GM23338 (cell line): ENCODE data around the gene FGF4. TPM values are rescaled to one million over a fixed set of nuclear protein-coding genes. Genes with fewer than 3 reads are reported as not detected.
A peak's percentile ranks its signal among the peaks of the same experiment; 100 is the strongest.

Source experiments
- CREB1 ChIP-seq: fragments of 250-450 bp; sonication (Bioruptor Pico); IDR thresholded peaks from 2 replicates; pipeline ENCODE4 v1.5.0; 2020; ENCODE audit warnings: low read depth, mild to moderate bottlenecking, moderate library complexity
- ETS1 ChIP-seq: IDR thresholded peaks from 2 replicates; pipeline ENCODE4 v1.6.1; 2016; ENCODE audit warnings: antibody characterized with exemption
- EZH2 ChIP-seq: fragments of 200-600 bp; sonication (generic); IDR thresholded peaks from one replicate; pipeline ENCODE4 v1.8.0; 2017; ENCODE audit warnings: antibody characterized with exemption, mild to moderate bottlenecking, low read depth; ENCODE audit not compliant: unreplicated experiment
- JUNB ChIP-seq: IDR thresholded peaks from one replicate; pipeline ENCODE4 v1.6.1; 2016; ENCODE audit warnings: antibody characterized with exemption; ENCODE audit not compliant: unreplicated experiment
- NANOG ChIP-seq: IDR thresholded peaks from 2 replicates; pipeline ENCODE4 v1.6.1; 2016; ENCODE audit warnings: antibody characterized with exemption, borderline replicate concordance
- STAT1 ChIP-seq: IDR thresholded peaks from one replicate; pipeline ENCODE4 v1.6.1; 2016; ENCODE audit warnings: antibody characterized with exemption; ENCODE audit not compliant: unreplicated experiment
- ZNF331 ChIP-seq: fragments of 250-450 bp; sonication (Bioruptor Pico); IDR thresholded peaks from 2 replicates; pipeline ENCODE4 v1.5.0; 2020; ENCODE audit warnings: low read depth, mild to moderate bottlenecking, moderate library complexity
- ZNF462 ChIP-seq: fragments of 250-450 bp; sonication (Bioruptor Pico); IDR thresholded peaks from 2 replicates; pipeline ENCODE4 v1.5.0; 2020; ENCODE audit warnings: mild to moderate bottlenecking, moderate library complexity
- polyA plus RNA-seq: library from polyadenylated mRNA; unstranded; fragments of >200 nt; fragmentation: Nextera tagmentation; extraction: Ambion mirVana; gene quantifications from 2 replicates; pipeline ENCODE4 v1.2.1, GENCODE V29; 2016
- total RNA-seq: library from RNA; depleted of rRNA; stranded (reverse); fragments of >200 nt; shearing (Covaris generic); gene quantifications from 2 replicates; pipeline ENCODE4 v1.2.3, GENCODE V29; 2014

Gene FGF4
- total and polyA plus RNA-seq, 2 experiments from 2014 or later: 4.8 to 13.1 TPM

- TF ChIP-seq ZNF462 (CRISPR knock-in tag): no peak
- no peak for TF ChIP-seq ZNF331 (CRISPR knock-in tag)
- no peak for TF ChIP-seq STAT1
- peak; percentile 92 for TF ChIP-seq EZH2
- no peak for TF ChIP-seq NANOG
- no peak for TF ChIP-seq ETS1
- TF ChIP-seq CREB1 (CRISPR knock-in tag): no peak
- TF ChIP-seq JUNB: no peak
These were observed 43.7 kb upstream of the FGF4 start, which contains the start of gene FGF3 (continued) for GRCh38 chr11:69818603-69819441.
